Measurements from ENCODE around the gene SLC6A6. TPM values are rescaled to one million over a fixed set of nuclear protein-coding genes. Genes with fewer than 3 reads are reported as not detected.

Gene SLC6A6
- total and polyA plus RNA-seq, 10 donors = 3.4 to 150 (median 104) TPM

DNA sequence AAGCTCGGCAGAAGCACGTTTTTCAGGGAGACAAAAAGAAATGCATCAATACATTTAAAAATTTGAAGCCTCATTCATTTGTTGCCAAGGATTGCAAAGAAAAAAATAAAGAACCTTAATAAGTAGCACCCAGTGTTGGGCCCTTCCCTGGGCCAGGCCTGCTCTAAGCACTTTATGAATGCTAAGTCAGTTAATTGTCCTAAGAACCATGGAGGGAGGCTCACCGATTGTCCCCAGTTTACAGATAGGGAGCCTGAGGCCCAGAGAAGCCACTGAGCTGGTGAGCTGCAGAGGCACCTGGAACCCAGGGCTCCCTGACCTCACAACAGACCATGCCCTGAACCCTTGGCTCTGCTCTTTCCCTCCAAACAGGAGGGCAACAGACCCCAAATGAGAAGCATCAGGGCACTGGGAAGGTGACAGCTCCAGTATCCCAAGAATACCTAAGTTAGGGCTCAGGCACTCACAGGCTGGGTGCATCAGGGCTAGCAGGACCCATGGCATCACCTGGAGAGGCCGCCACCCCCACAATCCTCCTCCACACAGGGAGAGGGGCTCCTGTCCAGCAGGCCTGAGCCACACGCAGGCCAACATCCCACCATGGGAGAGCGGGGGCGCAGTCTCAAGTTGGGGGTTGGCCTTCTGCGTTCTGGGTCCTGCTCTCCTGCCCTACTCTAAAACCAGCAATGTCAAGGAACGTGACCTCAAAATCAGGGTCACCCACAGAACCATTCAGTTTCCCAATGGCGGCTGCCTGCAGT is 133.8 kb downstream of the SLC6A6 start:
- TF ChIP-seq, protein P1, sequence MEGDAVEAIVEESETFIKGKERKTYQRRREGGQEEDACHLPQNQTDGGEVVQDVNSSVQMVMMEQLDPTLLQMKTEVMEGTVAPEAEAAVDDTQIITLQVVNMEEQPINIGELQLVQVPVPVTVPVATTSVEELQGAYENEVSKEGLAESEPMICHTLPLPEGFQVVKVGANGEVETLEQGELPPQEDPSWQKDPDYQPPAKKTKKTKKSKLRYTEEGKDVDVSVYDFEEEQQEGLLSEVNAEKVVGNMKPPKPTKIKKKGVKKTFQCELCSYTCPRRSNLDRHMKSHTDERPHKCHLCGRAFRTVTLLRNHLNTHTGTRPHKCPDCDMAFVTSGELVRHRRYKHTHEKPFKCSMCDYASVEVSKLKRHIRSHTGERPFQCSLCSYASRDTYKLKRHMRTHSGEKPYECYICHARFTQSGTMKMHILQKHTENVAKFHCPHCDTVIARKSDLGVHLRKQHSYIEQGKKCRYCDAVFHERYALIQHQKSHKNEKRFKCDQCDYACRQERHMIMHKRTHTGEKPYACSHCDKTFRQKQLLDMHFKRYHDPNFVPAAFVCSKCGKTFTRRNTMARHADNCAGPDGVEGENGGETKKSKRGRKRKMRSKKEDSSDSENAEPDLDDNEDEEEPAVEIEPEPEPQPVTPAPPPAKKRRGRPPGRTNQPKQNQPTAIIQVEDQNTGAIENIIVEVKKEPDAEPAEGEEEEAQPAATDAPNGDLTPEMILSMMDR (IDR thresholded peaks at IDR 0.05 in 8 of 11, conservative IDR thresholded peaks at IDR 0.05 in 3 of 11) = no peak
- TF ChIP-seq POLR2AphosphoS5 (IDR thresholded peaks at IDR 0.05) = no peak
- TF ChIP-seq POLR2A (IDR thresholded peaks at IDR 0.05) = no peak
- intact Hi-C loops (cut with DNase I; ENCODE audit: low total_unique reads) = no loop called here
- peak; percentile 47 for DNase-seq

DNA sequence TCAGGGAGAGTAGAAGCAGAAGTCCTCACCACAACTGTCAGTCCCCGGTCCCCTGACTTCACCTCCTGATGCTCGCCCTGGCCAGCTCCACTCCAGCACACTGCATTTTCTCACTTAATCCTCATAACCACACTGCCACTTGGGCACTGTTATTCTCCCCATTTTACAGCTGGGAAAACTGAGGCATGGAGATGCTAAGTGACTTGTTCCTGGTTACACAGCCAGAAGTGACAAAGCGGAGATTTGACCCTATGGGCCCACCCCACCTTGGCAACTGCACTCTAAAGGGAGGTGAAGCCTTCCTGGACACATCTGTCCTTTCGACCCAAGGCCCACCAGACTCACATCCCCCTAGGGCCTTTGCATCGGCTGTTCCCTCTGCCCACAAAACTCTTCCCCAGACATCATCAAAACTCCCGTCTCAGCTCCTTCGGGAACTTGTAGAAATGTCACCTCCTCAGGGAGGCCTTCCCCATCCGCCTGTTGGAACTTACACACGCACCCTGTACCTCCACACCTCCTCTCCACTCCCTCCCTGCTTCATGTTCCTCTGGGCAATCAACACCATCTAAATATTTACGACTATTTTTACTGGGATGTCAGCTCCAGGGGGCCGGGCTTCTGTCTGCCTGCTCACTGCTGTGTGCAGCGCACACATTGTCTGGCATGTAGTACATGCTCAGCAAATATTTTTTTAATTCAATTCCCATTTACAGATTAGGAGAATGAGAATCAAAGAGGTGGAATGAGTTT is 134.6 kb downstream of the SLC6A6 start:
- Histone ChIP-seq H3K27me3 (replicated peaks in 1 of 7) (peaks cover 0 to 14% (median 0%) of the 10 kb centered on the region in 7 donors), H3K36me3 (no peaks in the 10 kb centered on the region), H3K4me1 (peaks cover 0 to 29% (median 0%) of the 10 kb centered on the region in 6 donors), H3K4me3 (no peak overlapping the region), H3K9me3 (no peaks in the 10 kb centered on the region), H3K27ac (no peak overlapping the region)
- intact Hi-C loops (cut with DNase I; ENCODE audit: low total_unique reads) = no loop called here
- peak; percentile 37 for DNase-seq
- no peak for TF ChIP-seq POLR2AphosphoS5 (IDR thresholded peaks at IDR 0.05)
- TF ChIP-seq, protein P1 (IDR thresholded peaks at IDR 0.05 in 8 of 11, conservative IDR thresholded peaks at IDR 0.05 in 3 of 11) = no peak
- no peak for TF ChIP-seq POLR2A (IDR thresholded peaks at IDR 0.05)
- WGBS, 5 donors = 86 to 94% (median 90%) methylated on average over 12 of the region's 12 CpGs

More for the DNA sequence above, 133.8 kb downstream of the SLC6A6 start:
- H3K9me3 ChIP-seq = no peaks in the 10 kb centered on the region
- no peaks in the 10 kb centered on the region for H3K36me3 ChIP-seq
- no peak overlapping the region for H3K27ac ChIP-seq
- 90 to 96% (median 93%) methylated on average over 7 to 10 of the region's 10 CpGs for WGBS, 5 donors
- H3K4me1 ChIP-seq = peaks cover 0 to 29% (median 0%) of the 10 kb centered on the region in 6 donors
- peaks cover 0 to 18% (median 0%) of the 10 kb centered on the region in 7 donors for H3K27me3 ChIP-seq (replicated peaks in 1 of 7)
- H3K4me3 ChIP-seq = no peak overlapping the region

DNA sequence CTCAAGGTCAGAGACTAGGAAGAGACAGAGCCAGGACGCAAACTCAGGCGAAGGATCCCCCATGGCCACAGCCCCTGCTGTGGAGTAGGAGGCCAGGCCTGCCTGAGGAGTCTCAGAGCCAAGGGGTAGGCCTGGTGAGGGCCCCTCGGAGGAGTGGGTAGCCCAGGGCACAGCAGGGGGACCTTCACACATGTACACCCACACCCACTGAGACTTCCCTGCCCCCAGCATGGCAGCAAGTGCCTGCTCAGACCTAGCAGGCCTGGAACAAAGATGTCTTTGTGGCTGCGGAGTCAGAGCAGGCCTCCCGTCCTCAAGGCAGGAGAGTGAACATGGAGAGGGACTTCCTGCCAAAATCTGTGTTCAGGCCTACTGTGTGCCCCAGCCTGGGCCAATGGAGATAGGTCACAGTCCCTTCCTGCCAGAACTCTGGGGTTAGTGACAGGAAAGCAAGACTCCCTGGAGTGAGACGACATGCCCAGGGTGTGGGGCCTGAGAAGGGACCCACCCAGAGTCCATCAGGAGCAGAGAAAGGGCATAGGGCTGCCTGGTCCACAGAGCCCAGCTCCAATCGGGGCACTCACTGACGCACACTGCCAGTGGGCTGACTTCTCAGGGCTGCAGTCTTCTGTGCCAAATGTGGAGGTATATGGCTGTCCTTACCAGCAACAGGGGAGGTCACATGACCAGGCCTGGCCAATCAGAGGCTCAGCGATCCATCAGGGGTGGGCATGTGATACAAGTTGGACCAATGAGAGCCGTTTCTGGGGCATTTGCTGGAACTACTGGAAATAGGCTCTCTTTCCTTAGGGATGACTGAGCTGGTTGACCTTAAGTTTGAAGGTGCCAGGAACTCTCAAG is 135.4 kb downstream of the SLC6A6 start:
- DNase-seq = peak; percentile 65
- no peak overlapping the region for H3K4me3 ChIP-seq
- peaks cover 0 to 7% (median 0%) of the 10 kb centered on the region in 7 donors for H3K27me3 ChIP-seq (replicated peaks in 1 of 7)
- H3K36me3 ChIP-seq = no peaks in the 10 kb centered on the region
- no peaks in the 10 kb centered on the region for H3K9me3 ChIP-seq
- no peak overlapping the region for H3K27ac ChIP-seq
- peaks cover 0 to 24% (median 0%) of the 10 kb centered on the region in 6 donors for H3K4me1 ChIP-seq
- intact Hi-C loops (cut with DNase I; ENCODE audit: low total_unique reads) = no loop called here
- 88 to 94% (median 90%) methylated on average over 8 to 10 of the region's 10 CpGs for WGBS, 5 donors
- TF ChIP-seq POLR2A (IDR thresholded peaks at IDR 0.05) = no peak
- no peak for TF ChIP-seq POLR2AphosphoS5 (IDR thresholded peaks at IDR 0.05)
- TF ChIP-seq, protein P1 (IDR thresholded peaks at IDR 0.05 in 8 of 11, conservative IDR thresholded peaks at IDR 0.05 in 3 of 11) = no peak

Measured in spleen (tissue), 11 donors.